HG02943 (cell line): Measurements from ENCODE around the gene RDH13.
"Not testable (repeated sequence)": the region's sequence is repeated elsewhere in the genome, so short reads cannot be mapped to it uniquely, and the experiment has no call there.

Source experiments
- ATAC-seq: cut with Tn5 transposase; IDR thresholded peaks from one replicate; pipeline ENCODE4 v1.9.1; 2021; ENCODE audit warnings: mild to moderate bottlenecking, low read depth, moderate library complexity; ENCODE audit not compliant: unreplicated experiment

RDH13 gene

DNA sequence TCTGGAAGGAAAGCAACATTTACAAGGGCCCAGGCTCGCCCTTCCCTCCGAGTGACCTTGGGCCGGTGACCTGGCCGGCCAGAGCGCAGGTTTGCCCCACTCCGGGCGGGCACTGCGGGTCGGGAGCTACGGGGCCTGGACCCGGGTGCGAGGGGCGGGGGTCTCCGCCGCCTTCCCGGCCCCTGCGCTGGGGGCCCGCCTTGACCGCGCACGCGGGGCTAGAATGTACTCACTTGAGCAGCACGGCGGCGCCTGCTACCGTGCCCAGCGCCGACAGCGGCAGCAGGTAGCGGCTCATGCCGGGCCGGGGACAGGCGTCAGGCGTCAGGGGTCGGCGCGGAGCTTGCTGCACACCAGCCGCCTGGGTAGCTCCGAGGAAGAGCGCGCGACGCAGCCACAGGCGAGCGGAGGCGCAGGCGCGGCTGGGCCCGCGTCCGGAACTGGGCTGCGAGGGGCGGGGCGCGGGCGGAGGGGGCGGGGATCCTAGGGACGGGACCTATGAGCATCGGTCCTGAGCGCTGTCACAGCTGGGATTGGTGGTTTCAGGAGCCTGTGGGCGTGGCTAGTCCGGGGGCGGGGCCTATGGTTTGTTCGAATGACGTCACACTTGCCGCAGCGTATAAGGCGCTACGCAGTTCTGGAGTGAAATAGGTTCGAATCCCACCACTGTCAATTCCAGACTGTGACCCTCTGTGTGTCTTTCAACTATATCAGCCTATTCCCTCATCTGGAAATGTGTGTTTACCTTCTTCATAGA is at the start of gene RDH13:
Gene RDH13 (minus strand): TSS at position 414 of the 757 bp plus-strand sequence. CDS start 116 bp downstream, at position 298.
- peak; percentile 81 for ATAC-seq

DNA sequence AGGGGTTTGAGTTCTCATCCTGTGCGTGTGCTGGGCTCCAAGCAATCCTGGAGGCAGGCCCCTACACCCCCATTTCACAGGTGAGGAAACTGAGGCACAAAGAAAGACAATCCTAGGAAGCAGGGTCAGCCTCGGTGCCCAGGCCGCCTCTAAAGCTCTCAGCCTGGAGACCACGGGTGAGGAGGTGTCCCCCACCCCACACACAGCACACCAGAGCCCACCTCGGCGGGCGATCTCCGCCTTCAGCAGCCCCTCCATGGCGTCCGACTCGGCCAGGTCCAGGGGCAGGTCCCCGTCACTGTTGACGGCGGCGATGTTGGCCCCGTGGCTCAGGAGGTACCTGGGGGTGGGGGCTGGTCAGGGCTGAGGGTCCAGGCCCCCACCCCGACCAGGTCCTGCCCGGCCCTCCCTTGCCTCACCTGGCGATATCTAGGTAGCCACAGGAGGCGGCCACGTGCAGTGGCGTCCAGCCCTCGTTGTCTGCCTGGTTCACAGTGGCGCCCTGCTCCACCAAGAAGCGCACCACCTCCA is 49.4 kb upstream of the RDH13 start:
- no peak for ATAC-seq

DNA sequence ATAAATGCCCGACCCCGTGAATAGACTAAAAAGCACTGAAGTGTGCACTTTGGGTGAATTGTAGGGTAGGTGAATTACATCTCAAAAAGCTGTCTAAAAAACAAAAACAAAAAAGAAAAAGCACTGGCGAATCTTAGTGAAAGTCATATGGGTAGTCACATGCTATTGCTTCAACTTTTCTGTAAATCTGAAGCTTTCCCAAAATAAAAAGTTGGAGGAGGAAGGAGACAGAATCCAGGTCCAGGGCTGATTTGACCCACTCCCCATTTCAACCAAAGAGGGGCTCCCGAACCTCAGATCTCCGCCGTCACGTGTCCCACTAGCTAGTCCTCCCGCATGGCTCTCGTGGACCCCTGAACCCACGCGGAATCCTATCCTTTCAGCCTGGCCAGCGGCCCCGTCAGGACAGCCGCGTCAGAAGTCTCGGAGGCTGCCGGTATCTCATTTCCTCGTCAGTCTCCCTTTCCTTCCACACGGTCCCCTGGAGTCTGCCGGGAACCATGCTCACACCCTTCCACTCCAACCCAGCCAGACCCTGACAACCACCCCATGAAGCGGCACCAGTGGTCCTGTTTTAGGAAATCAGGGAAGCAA is 48.4 kb upstream of the RDH13 start:
- no peak for ATAC-seq

DNA sequence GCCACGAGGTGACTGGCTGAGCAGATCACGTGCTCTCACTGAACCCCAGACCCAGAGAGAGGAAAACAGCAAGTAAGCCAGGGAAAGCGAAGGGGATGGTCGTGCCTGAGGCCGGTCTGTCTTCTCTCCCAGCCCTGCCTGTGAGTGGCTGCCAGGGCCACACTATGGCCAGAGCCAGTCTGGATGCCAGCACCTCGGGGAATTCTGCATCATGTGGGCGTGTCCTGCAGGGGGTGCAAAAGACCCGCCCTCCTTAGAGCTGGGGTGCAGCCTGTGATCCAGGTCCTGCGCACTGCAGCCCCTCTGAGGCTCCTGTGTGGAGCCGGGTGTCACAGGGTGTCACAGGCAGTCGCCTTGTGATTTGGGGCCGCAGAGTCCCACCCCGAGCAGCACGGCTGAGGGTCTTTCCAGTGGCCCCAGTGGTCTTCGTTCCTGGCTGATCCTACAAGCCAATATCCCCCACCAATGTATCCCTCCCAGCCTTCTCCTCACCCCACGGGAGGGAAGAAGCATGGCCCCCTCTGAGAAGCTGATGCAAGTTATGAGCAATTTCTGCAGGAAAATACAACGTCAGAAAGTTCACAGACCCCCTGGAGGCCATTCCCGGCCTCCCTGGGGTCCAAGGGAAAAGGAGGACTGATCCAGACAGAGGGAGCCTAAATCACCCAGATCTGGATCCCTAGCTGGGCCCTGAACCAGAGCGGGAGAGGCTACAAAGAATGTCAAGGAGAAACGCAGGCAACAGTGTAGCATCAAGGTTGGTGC is 46.8 kb upstream of the RDH13 start:
- ATAC-seq: no peak

DNA sequence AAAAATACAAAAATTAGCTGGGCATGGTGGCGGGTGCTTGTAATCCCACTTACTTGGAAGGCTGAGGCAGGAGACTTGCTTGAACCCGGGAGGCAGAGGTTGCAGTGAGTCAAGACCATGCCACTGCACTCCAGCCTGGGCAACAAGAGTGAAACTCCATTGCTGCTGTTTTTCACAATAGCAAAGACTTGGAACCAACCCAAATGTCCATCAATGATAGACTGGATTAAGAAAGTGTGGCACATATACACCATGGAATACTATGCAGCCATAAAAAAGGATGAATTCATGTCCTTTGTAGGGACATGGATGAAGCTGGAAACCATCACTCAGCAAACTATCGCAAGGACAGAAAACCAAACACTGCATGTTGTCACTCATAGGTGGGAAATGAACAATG is 44.3 kb upstream of the RDH13 start:
- ATAC-seq: not testable (repeated sequence)

- ATAC-seq: no peak
Observed at GRCh38 chr19:55106591-55106990, 43.6 kb upstream of the RDH13 start.

DNA sequence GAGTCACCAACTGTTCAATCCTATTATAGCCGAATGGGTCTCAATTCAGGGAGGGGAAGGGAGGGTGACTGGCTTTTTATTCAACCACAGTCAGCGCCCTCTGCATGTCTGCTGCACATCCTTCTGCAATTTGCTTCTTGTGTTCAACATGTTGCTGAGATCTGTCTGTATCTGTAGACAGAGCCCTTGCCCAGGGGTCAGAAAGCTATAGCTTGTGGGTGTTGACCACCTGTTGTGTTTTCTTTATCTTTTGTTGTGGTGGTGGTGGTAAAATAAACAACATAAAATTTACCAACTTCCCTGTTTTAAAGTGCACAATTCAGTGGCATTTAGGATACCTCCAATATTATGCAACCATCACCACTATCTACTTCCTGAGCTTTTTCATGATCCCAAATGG is 42.3 kb upstream of the RDH13 start:
- no peak for ATAC-seq

GRCh38 chr19:55103190-55103589 is 40.2 kb upstream of the RDH13 start:
- no peak for ATAC-seq

DNA sequence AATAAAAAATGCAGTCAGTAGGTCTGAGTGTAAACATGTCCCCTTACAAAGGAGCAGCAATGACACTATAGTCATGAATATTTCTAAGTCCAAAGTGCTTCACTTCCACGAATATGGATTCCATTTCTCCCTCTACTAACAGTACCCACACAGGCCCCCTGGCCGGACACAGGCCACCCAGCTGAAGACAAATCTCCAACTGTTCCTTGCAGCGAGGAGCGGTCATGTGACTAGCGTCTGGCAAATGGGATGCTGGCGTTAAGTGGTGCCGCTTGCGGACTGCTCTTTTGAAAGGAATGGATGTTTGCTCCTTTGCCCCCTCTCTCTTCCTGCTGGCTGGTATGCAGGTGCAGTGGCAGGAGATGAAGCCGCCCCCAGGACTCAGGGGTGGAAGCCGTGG is 38.3 kb upstream of the RDH13 start:
- ATAC-seq: no peak

GRCh38 chr19:55099557-55100506 is 36.9 kb upstream of the RDH13 start:
- no peak for ATAC-seq

DNA sequence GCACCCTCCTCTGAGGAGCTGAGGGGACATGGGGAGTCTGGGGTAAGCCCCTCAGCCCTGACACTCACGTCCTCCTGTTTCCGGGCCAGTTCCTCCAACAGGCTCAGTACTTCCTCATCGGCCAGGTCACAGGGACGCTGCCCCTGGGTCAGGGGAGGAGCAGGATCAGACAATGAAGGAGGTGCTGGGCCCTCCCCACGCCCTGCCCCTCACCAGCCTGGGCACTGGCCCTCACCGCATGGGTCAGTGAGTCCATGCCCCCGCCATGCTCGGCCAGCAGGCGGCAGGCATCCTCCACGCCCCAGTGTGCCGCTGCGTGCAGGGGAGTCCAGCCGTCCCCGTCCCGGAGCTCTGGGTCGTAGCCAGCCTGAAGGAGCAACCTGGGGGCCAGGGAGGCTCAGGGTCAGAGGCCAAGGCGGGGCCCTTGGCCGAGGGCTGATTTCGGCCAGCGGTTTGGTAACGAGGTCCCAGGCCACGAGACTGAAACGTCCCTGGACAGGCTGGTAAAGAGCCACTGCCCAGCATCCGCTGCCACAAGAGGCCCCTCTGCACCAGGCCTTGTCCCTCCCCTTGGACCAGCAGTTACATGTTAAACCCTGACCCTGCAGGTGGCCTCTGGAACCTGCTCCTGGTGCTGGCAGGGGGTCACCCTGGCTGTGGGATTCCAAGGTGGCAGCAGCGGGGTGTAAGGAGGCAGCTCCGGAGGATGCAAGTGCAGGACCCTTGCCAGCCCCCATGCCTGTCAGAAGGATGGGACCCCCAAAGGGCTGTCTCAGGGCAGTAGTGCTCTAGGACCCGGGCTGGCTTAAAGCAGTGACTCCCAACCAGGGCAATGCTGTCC is 36.0 kb upstream of the RDH13 start:
- ATAC-seq: no peak

GRCh38 chr19:55097864-55098715 is 35.1 kb upstream of the RDH13 start:
- no peak for ATAC-seq

DNA sequence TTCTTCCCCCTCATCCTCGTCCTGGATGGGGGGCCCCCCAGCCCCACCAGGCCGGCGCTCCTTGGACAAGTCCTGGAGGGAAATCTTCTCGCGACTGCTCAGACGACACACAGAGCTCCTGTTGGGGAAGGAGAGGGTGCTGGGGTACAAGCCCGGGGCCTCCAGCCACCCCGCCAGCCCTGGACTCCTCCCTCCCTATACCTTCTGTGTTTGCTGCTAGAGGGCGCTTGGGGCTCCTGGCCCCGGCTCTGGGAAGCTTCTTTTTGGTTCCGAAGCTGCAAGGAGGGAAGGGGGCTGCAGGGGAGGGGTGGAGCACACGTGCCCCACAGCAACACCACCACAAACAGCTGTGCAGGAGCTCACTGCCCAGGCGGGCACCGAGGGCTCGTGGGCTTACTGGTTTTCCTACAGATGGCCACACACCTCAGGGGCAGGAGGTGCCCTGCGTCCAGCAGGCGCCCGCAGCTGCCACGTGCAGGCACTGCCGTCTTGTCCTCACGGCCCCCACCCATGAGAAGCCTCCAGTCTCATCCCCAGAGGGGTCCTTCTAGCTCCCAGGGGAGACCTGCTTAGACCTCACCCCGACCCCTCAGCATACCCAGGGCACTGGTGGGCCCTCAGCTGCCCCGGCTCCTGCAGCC is 33.2 kb upstream of the RDH13 start:
- ATAC-seq: no peak

GRCh38 chr19:55095260-55096060 is 32.5 kb upstream of the RDH13 start:
- no peak for ATAC-seq

- no peak for ATAC-seq
Observed at GRCh38 chr19:55094456-55095259, 31.7 kb upstream of the RDH13 start.
